ENCODE measurements around the gene NDC1.
"Not testable (repeated sequence)": the region's sequence is repeated elsewhere in the genome, so short reads cannot be mapped to it uniquely, and the experiment has no call there.

NDC1 gene, protein sequence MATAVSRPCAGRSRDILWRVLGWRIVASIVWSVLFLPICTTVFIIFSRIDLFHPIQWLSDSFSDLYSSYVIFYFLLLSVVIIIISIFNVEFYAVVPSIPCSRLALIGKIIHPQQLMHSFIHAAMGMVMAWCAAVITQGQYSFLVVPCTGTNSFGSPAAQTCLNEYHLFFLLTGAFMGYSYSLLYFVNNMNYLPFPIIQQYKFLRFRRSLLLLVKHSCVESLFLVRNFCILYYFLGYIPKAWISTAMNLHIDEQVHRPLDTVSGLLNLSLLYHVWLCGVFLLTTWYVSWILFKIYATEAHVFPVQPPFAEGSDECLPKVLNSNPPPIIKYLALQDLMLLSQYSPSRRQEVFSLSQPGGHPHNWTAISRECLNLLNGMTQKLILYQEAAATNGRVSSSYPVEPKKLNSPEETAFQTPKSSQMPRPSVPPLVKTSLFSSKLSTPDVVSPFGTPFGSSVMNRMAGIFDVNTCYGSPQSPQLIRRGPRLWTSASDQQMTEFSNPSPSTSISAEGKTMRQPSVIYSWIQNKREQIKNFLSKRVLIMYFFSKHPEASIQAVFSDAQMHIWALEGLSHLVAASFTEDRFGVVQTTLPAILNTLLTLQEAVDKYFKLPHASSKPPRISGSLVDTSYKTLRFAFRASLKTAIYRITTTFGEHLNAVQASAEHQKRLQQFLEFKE

GRCh38 chr1:53837924-53838653 lies at the start of gene NDC1:
Gene NDC1, minus strand, starts transcription at chr1:53838296. Its CDS starts 35 bp downstream, at chr1:53838261.
- in situ Hi-C loops (cut with HindIII; ENCODE audit: low sequenced_read_pairs): no loop called here

- in situ Hi-C loops (cut with HindIII; ENCODE audit: low sequenced_read_pairs): loop anchor here (5.0 kb wide), 1 partner anchor 59 kb away; no protein-coding TSS in a partner anchor
Observed at GRCh38 chr1:53883600-53883999, 45.5 kb upstream of the NDC1 start.

GRCh38 chr1:53881853-53882252 lies 43.8 kb upstream of the NDC1 start:
- in situ Hi-C loops (cut with HindIII; ENCODE audit: low sequenced_read_pairs): loop anchor here (5.0 kb wide), 1 partner anchor 60 kb away; no protein-coding TSS in a partner anchor

GRCh38 chr1:53878492-53879105 lies 40.5 kb upstream of the NDC1 start:
- in situ Hi-C loops (cut with HindIII; ENCODE audit: low sequenced_read_pairs): no loop called here

DNA sequence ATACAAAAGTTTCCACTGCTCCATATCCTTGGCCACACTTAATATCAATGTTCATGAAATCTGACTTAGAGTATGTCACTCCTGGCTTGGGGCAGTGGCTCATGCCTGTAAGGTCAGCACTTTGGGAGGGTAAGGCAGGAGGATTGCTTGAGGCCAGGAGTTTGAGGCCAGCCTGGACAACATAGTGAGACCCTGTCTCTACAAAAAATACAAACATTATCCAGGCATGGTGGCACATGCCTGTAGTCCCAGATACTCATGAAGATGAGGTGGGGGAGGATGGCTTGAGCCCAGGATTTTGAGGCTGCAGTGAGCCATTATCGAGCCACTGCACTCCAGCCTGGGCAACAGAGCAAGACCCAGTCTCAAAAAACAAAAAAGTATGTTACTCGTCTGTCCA lies 37.1 kb upstream of the NDC1 start:
- in situ Hi-C loops (cut with HindIII; ENCODE audit: low sequenced_read_pairs): not testable (repeated sequence)

DNA sequence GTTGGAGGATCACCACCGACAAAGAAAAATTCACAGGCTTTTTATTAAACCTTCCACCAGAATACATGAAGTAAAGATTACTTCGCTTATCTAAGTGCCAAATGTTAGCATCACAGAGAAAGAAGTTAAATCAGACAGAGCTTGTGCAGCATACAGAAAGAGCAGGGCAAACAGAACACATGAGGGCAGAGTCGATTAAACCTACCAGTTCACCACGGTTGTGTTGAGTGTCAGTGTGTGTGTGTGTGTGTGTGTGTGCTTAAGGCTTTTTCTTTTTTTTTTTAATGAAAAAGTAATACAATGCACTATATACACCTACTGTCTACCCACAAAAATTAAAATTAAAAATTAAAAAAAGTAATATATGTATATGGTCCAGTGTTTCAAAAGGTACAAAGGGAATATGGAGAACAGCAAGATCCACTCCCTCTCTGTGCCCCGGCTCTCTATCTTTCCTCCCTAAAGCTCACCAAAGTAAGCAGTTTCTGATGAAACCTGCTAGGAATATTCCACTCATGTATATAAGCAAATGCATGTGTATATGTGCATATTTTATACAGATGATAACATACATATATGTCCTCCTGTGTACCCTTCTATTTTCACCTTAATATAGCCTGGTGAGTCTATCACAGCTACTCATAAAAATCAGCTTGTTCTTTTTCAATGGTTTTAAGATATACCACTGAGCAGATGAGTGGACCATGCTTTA lies 33.8 kb upstream of the NDC1 start:
- in situ Hi-C loops (cut with HindIII; ENCODE audit: low sequenced_read_pairs): no loop called here

GRCh38 chr1:53871221-53871620 lies 33.1 kb upstream of the NDC1 start:
- in situ Hi-C loops (cut with HindIII; ENCODE audit: low sequenced_read_pairs): no loop called here

DNA sequence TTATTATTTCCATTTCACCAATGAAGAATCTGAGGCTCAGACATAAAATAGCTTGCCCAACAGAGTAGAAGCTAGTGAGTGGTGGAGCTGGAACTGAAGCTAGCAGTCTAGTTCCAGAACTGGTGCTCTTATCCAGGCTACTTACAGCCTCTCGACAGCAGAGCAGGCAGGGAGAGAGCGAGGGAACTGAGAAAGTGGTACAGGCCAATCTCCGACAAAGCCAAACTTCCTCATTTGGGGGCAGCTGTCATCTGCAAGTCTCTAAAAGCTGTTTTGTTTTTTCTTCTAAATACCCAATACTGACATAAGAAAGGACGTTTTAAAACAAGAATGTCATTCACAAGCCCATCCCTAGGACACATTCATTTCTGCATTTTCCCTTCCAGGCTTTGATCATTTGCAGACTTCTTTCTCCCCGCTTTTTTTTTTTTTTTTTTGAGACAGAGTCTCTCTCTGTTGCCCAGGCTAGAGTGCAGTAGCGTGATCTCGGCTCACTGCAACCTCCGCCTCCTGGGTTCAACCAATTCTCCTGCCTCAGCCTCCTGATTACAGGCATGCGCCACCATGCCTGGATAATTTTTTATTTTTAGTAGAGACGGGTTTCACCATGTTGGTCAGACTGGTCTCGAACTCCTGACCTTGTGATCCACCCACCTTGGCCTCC lies 31.5 kb upstream of the NDC1 start:
- in situ Hi-C loops (cut with HindIII; ENCODE audit: low sequenced_read_pairs): loop anchor here (5.0 kb wide), 1 partner anchor 103 kb away; no protein-coding TSS in a partner anchor

DNA sequence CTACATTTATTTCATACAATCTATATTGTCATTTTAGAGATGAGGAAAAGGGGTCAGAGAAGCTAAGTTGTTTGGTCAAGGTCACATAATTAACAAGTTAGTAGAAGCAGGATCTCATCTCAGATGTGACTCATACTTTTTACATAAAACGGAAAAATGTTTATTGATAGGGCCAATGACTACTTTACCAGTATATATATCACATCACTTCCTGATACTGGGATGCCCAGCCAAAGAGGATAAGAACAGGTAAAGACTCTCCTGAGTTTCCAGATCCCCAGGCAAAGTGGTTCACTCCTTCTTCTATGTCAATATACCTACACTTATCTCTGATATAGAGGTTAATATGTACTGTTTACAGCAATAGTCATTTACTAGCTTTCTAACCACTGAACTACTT lies 30.5 kb upstream of the NDC1 start:
- in situ Hi-C loops (cut with HindIII; ENCODE audit: low sequenced_read_pairs): loop anchor here (5.0 kb wide), 1 partner anchor 104 kb away; no protein-coding TSS in a partner anchor

DNA sequence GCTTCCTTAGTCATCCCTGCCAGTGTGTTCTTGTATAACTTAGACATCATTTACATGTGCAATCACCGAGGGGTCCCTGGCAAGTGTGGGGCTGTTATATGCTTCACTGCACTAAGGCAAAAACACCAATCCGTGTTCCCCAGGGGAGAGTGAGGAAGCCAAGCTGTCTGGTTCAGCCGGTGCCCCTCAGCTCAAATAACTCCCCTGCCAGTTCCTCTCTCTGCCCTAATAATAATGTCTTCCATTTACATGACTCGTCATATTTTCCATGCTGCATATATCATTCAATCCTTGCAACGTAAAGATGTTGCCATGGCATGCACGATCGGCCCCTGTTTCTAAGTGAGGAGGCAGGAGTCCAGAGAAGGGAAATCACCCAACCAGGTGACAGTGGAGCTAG lies 24.4 kb upstream of the NDC1 start:
- in situ Hi-C loops (cut with HindIII; ENCODE audit: low sequenced_read_pairs): no loop called here

- in situ Hi-C loops (cut with HindIII; ENCODE audit: low sequenced_read_pairs): no loop called here
Observed at GRCh38 chr1:53860967-53861411, 22.9 kb upstream of the NDC1 start.

- in situ Hi-C loops (cut with HindIII; ENCODE audit: low sequenced_read_pairs): no loop called here
Observed at GRCh38 chr1:53851571-53852285, 13.6 kb upstream of the NDC1 start.

GRCh38 chr1:53850082-53850673 lies 12.1 kb upstream of the NDC1 start:
- in situ Hi-C loops (cut with HindIII; ENCODE audit: low sequenced_read_pairs): no loop called here

- in situ Hi-C loops (cut with HindIII; ENCODE audit: low sequenced_read_pairs): no loop called here
Observed at GRCh38 chr1:53847980-53848379, 9.9 kb upstream of the NDC1 start.

- in situ Hi-C loops (cut with HindIII; ENCODE audit: low sequenced_read_pairs): no loop called here
Observed at GRCh38 chr1:53842347-53842746, 4.3 kb upstream of the NDC1 start.

- in situ Hi-C loops (cut with HindIII; ENCODE audit: low sequenced_read_pairs): no loop called here
Observed at GRCh38 chr1:53838654-53838974, 518 bp upstream of the NDC1 start.

DNA sequence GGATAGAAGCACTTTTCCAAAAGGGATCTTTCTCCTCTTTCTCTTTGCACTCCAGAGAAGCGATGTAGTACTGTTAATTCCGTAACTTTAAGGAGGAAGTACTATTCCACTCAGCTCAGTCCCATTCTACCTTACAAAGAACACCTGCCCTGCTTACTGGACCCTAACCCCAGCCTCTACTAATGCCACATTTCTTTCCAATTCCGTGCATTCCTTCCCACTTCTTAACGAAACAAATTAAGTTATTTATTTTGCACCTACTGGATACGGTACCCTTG lies 511 bp downstream of the NDC1 start:
- in situ Hi-C loops (cut with HindIII; ENCODE audit: low sequenced_read_pairs): no loop called here

DNA sequence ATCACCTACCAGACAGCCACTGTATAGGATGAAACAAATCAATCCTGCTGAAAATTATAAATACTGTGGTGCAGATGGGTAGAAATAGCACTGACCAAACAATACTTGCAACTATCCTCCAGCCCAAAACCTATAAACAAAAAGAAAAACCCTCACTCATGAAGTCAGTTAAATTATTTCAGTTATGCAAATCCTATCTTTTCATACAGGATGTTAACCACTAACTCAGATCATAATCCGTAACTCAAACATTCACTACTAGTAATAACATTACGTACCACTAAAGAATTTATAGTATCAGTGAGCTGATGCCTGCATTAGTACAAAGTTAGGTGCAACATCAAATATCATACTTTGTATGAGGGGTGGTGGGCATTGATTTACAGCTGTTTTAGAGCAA lies 2.6 kb downstream of the NDC1 start:
- in situ Hi-C loops (cut with HindIII; ENCODE audit: low sequenced_read_pairs): no loop called here

- in situ Hi-C loops (cut with HindIII; ENCODE audit: low sequenced_read_pairs): no loop called here
Observed at GRCh38 chr1:53834776-53835175, 3.3 kb downstream of the NDC1 start.
